Measurements from ENCODE around the gene GRK5.

Gene GRK5

DNA sequence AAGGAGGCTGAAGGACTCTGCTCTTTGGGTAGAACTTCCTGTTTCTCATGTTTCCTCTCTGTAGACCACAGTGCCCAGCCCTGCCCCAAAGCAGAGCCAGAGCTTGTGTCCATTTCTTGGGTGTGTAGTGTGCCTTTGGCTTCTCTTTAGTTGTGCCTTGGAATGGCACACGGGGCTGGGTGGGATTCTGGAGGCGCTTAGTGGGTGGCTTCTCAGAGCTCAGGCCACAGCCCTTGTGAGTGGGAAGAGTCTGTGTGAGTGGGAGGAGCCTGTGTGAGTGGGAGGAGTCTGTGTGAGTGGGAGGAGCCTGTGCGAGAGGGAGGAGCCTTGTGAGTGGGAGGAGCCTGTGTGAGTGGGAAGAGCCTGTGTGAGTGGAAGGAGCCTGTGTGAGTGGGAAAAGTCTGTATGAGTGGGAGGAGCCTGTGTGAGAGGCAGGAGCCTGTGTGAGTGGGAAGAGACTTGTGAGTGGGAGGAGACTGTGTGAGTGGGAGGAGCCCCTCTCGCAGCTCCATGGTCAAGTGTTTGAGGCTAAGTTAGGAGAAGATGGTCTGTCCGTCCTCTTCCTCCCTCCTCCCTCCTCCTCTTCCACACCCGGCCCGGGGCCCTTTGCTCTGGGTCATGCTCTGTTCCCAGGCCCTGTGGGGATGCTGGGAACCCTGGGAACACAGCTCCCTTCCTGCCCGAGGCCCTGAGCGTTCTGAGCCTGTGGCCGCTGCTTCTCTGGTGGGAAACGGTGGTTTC is 153.0 kb downstream of the GRK5 start:
- peak in 1 of 3 experiments; percentile 10 for DNase-seq (ENCODE audit: low read depth in 3 of 3)

DNA sequence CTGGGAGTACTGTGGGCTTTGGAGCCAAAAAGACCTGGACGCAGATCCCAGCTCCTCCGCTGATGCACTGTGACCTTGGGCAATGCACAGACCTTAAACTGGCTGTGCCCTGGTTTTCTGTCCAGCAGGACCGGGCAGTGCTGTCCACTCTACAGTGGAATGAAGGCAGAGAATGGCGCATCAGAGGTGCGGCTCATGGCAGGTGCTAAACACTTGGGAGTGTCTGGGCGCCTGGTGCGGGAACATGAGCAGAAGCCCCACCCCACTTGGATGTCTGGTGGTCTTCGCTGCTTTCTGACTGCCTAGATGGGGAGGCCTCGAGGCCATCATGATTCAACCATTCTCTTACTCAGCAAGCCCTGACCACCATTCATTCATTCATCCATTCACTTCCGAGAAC is 153.7 kb downstream of the GRK5 start:
- DNase-seq (ENCODE audit: low read depth in 3 of 3): no peak

DNA sequence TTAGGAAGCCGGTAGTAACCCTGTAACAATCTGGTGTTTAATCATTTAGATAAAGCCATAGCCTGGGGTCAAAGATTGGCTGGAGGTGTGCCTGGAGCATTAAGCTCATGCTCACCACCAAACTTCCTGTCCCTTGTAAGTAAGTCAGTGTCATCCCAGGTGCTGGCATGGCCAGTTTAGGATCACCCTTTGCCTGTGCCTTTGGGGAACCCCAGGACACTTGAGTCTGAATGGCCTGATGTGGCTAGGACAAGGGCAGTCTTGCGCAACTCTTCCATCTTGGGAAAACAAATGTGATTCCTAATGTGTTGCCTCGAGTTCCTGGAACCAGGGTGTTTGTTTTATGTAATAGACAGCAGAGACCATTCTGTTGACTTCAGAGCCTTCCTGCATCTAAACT is 154.8 kb downstream of the GRK5 start:
- DNase-seq (ENCODE audit: low read depth in 3 of 3): no peak

DNA sequence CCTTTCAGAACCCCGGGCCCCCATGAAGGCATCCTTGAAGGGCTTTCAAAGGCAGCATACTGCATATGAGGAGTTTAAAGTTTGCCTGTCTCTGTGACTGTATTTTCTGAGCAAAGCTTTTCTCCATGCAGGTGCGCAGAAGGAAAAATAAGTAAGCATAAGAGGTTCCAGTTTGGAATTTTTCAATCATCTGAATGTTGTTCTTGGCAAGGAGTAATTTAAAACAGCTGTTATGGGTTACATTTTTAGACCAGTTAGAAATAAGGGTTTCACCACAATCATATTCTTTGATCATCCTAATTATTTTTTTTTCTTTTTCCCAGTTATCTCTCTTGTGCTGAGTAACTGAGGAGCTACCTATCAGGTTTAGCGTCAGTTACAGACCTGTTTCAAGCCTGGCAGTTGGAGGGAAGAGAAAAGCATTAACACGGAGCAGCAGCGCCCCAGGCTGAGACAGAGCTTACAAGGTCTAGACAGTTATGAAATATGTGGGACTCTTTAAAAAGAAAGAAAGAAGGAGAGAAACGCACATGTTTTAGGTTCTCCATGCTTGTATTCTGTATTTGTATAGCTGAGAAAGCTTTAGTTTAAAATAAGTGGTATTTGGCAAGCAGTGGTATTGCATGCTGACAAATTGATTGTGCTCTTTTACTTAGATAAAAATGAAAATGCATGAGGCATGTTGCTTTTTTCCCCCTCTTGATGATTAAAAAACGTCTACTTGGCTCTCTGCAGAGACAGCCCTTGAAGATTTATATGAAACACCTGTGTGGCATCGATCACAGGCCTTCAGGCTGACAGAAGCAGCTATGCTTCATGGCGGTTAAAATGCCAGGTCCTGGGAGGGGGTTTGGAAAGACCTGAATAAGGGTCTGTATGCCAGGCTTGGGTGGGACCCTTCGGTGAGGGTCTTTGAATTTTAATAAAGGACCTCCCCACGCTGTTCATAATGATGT is 157.6 kb downstream of the GRK5 start:
- no peak for DNase-seq (ENCODE audit: low read depth in 3 of 3)

DNA sequence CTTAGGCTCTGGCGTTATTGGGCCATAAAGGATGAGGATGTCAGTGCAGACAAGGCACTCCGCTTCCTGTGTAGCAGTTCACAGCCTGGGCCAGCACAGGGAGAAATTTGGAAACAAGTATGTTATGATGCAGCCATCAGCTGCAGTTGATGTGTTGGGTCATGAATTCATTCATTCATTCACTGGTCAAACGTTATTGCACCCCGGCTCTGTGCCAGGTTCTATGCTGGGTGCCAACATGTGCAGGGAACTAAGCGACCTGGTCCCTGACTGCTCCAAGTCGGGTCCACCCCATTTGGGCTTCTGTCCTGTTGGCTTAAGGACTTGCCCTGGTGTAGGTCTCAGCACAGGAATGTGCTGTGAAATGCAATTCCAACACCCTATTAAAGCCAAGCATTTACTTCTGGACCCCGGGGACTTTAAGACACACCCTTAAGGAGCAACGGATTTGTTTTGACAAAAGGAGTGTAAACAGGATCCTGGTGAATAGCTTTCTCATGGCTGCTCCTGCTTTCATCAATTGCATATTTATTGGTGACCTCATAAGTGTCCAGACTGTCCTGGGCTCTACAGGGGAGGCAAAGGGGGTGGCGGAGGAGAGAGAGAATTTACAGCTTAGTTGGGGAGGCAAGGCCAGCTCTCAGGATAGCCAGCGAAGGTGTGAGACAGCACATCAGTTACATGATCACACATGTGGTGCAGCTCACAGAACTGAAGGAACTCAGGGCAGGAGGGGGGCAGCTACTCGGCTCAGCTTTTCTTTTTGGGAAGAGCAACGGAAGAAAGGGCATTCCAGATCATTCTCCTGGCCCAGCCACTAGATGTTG is 158.6 kb downstream of the GRK5 start:
- no peak for DNase-seq (ENCODE audit: low read depth in 3 of 3)

DNA sequence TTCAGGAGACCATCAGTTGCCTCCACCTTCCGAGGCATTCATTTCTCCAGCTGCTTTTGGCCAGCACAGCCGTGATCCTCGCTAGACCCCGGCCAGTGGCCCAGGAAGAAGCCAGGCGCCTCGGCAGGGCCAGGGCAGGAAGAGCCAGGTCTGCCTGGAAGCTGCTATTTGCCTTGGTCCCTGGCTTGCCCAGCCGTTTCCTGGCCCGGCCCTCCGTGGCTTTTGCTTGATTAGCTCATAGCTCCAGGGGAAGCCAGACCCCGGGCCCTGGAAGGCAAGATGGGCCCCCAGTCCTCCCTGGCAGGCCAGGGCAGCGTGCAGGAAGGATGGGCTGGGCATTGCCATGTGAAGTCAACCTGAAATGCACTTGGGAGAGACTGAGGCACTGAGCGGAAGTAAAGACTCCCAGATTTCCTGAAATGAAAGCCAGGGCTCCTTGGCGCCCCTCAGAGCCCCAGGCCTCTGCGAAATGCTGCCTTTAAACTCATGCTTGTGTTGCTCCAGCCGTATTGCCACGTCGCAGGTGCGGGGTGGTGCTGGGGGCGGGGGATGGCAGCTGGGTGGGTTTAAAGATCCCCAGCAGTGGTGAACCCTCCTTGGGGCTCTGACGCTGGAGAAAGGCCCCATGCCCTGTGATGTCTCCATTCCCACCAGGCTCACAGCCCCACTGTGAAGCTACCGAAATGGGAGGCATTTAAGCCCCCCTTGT is 160.6 kb downstream of the GRK5 start:
- DNase-seq (ENCODE audit: low read depth in 3 of 3): no peak

GRCh38 chr10:119368581-119368980 is 161.2 kb downstream of the GRK5 start:
- no peak for DNase-seq (ENCODE audit: low read depth in 3 of 3)

GRCh38 chr10:119368991-119369869 is 161.9 kb downstream of the GRK5 start:
- DNase-seq (ENCODE audit: low read depth in 3 of 3): no peak

DNA sequence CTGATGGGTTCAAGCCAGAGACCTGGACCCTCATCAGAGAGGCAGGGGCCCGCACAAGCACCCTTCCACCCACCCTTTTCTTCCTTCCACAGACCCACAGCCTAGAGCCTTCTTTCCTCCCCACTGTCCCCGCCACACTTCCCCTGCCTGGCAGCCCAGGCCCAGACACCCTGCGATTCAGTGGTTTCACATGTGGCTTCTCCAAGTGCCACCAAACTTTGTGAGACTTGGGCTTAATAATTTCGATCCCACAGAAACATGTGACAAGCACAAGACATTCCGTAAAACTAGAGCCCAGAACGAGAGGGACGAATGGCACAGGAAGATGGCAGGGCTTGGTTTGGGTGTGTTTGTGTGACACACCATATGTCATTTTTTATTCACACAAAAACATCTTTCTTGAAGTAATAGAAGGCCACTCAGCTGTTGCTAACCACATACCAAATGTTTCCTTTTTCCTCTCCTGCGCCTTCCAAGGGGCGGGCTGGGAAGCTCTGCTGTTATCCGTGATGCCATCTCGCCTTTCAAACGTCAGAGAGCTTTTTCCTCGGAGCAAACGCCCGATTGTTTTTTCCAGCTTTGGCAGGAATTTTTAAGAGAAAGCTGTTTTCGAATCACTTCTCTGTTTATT is 162.9 kb downstream of the GRK5 start:
- DNase-seq (ENCODE audit: low read depth in 3 of 3): no peak

- DNase-seq (ENCODE audit: low read depth in 3 of 3): no peak
Measured at GRCh38 chr10:119370972-119371703, 163.8 kb downstream of the GRK5 start.

DNA sequence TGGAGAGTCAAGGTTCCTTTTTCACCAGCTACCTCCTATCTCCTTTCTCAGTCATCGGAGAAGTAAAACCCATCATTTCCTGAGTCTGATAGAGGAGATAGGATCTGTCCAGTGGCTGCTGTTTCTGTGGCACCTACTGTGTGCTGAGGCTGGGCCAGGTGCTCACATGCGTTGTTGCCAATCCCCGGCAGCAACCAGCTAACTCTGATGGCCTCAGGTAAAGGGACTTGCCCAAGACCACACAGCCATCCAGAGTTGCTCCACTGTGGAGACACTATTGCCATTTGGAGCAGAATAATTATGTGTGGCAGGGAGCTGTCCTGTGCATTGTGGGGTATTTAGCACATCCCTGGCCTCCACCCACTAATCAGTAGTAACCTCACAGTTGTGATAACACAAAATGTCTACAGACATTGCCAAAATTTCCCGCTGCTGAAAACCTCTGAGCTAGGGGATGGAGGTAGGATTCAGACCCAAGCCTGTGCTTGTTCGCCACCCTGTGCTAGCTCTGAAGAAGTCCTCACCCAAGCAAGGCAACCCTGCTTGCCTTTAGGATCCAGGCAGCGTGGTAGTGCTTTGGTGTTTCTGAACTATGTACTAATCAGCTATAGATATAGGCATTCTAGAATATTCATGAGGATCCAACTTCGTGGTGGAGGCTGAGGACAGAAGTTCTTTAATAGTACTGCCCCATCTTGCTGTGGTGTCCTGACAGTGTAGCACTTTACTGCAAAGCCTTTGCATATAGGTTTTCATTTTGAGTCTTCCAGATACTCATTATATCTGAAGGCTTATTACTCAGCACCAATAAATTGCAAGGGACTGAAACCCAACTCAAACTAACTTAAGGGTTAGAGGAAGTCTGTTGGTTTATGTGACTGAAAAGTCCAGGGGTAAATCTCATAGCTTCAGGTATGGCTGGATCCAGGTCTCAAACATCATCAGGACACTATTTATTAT is 164.6 kb downstream of the GRK5 start:
- DNase-seq (ENCODE audit: low read depth in 3 of 3): no peak

DNA sequence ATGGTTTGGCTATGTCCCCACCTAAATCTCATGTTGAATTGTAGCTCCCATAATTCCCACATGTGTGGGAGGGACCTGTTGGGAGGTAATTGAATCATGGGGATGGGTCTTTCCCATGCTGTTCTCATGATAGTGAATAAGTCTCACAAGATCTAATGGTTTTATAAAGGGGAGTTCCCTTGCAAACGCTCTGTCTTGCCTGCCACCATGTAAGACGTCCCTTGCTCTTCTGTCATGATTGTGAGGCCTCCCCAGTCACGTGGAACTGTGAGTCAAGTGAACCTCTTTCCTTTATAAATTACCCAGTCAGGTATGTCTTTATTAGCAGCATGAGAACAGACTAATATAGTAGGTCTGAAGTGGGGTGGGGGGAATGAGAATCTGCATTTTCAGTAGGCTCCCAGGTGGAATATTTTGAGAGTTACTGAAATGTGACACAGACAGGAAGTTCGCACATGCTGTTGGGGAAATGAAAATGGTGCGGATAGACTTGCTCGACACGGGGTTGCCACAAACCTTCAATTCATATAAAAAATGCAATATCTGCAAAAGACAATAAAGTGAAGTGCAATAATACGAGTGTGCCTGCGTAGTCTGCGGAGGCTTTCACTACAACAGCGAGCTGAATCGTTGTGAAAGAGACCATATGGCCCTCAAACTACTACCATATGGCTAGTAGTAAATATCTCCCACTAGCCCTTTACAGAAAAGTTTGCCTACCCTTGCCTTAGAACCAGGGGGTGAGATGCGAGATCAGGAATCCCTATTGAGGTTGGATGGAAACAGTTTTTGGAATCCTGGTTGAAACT is 166.1 kb downstream of the GRK5 start:
- DNase-seq (ENCODE audit: low read depth in 3 of 3): no peak

DNA sequence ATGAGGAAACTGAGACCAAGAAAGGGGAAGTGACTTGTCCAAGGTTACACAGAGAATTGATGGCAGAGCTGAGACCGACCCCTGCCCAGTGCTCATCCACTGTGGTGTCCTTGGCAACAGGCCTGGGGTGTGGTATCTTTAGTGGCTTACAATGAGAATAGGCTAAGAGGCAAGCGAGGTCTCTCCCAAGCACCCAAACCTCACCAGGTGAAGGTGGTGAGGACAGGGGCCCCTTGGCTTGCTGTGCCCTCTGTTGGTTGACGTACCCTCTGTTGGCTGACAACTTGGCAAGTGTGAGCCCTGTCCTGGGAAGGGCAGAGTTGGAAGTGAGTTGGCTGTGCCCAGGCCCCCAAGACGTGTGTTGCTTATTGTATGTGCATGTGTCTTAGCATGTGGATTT is 166.9 kb downstream of the GRK5 start:
- no peak for DNase-seq (ENCODE audit: low read depth in 3 of 3)

GRCh38 chr10:119375574-119376272 is 168.4 kb downstream of the GRK5 start:
- DNase-seq (ENCODE audit: low read depth in 3 of 3): no peak

DNA sequence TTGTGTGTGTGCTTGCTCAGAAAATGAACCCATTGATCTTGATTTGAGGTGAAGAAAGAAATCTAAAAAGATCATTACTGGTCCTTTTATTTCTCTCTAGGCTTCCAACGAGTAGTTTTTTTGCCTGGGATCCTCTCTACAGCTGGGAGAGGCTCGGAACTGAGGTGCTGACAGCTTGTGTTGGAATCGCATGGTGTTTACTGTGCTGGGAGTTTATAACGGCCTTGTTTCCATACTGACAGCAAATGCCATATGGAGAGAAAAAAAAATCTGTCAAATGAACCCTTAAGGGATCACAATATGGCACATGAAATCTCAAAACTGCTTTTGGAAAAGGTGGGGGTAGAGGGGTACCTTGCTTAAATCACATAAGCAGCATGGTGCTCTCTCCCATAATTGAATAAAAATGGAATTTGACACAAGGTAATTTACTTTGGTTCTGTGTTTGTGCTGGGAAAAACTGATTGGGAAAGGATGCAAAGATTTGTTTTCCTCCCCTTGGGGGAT is 170.1 kb downstream of the GRK5 start:
- DNase-seq (ENCODE audit: low read depth in 3 of 3): no peak

- DNase-seq (ENCODE audit: low read depth in 3 of 3): no peak
Measured at GRCh38 chr10:119377958-119378736, 170.8 kb downstream of the GRK5 start.

Measured in stimulated activated CD4-positive, alpha-beta T cell treated with anti-CD3 and anti-CD28 coated beads, TNF-alpha, amount 100 ng/mL, for 4 hours (primary cell).